Uterus (tissue), 4 donors: ENCODE results near the gene DGKK. TPM values are rescaled to one million over a fixed set of nuclear protein-coding genes. Genes with fewer than 3 reads are reported as not detected.

ENCODE experiments used
- DNase-seq, 2 donors: peaks; one replicate each; pipeline ENCODE4 v3.0.0-alpha.2; 2019 to 2020
- H3K27ac ChIP-seq, 2 donors: fragments of 200-600 bp; sonication (generic); 1 replicate in 1 of 2; 2 replicates in 1 of 2; pipeline ENCODE4 v1.5.1; 2016 to 2018
- H3K27me3 ChIP-seq, 2 donors: fragments of 200-600 bp; sonication (generic); one replicate each; pipeline ENCODE4 v1.5.1; 2018 to 2019; ENCODE audit warnings: control low read depth in 1 of 2
- H3K36me3 ChIP-seq, 2 donors: fragments of 200-600 bp; sonication (generic); one replicate each; pipeline ENCODE4 v1.5.1; 2019; ENCODE audit warnings: control low read depth in 1 of 2
- H3K4me1 ChIP-seq, 2 donors: fragments of 200-600 bp; sonication (generic); one replicate each; pipeline ENCODE4 v1.5.1; 2018 to 2019; ENCODE audit warnings: control low read depth in 1 of 2
- H3K4me3 ChIP-seq, 2 donors: fragments of 200-600 bp; sonication (generic); 1 replicate in 1 of 2; 2 replicates in 1 of 2; pipeline ENCODE4 v1.5.1; 2018 to 2019; ENCODE audit warnings: mild to moderate bottlenecking in 1 of 2
- H3K9me3 ChIP-seq, 2 donors: fragments of 200-600 bp; sonication (generic); one replicate each; pipeline ENCODE4 v1.5.1; 2019; ENCODE audit warnings: control low read depth in 1 of 2
- CTCF ChIP-seq, 4 experiments: fragments of 200-600 bp in 2 of 4; fragments of 450-650 bp in 2 of 4; sonication (generic) in 2 of 4; IDR thresholded peaks; one replicate each; pipeline ENCODE4 v1.5.1; 2016 to 2019; ENCODE audit warnings: antibody characterized with exemption in 4 of 4, mild to moderate bottlenecking in 2 of 4, moderate library complexity in 1 of 4
- POLR2A ChIP-seq, 2 donors: fragments of 450-650 bp; IDR thresholded peaks; one replicate each; pipeline ENCODE4 v1.6.1; 2016; ENCODE audit warnings: antibody characterized with exemption in 2 of 2, mild to moderate bottlenecking in 1 of 2, moderate library complexity in 1 of 2
- intact Hi-C: fragments of 100-400 bp; cut with DNase I; formaldehyde crosslinking; loops from one replicate; pipeline ENCODE4 v1.15.1; 2023; ENCODE audit warnings: low total_unique reads
- total RNA-seq, 4 donors: library from RNA; depleted of rRNA in 3 of 4; stranded (reverse); fragments of >200 nt in 3 of 4; gene quantifications; one replicate each; pipeline versions ENCODE4 v1.1.0 to v1.2.4, GENCODE V29; 2014 to 2023
- donor health status: DM: yes; HTN: yes; CAD: no.

The DGKK gene
- total RNA-seq, result under 1 TPM in 1 of 4 donors, not detected in 3; 0.35 TPM

GRCh38 chrX:50470103-50471031 lies at the start of gene DGKK:
TSS of gene DGKK (minus strand) at chrX:50470825. CDS start at chrX:50470678, 147 bp downstream.
- Histone ChIP-seq H3K4me3 (no peak within 1 kb of the TSS), H3K4me1 (no peaks in the 10 kb centered on the region), H3K27ac (no peak within 1 kb of the TSS), H3K27me3 (peaks cover 5 to 52% of the 10 kb centered on the region in 2 donors), H3K36me3 (no peaks in the 10 kb centered on the region), H3K9me3 (no peaks in the 10 kb centered on the region)
- intact Hi-C loops, result no loop called here
- TF ChIP-seq CTCF (IDR thresholded peaks at IDR 0.05) (no peak), POLR2A (IDR thresholded peaks at IDR 0.05) (no peak)
- no peak for DNase-seq

- intact Hi-C loops, result no loop called here
- TF ChIP-seq CTCF (IDR thresholded peaks at IDR 0.05) (no peak), POLR2A (IDR thresholded peaks at IDR 0.05) (no peak)
- no peak overlapping the region for H3K4me3 ChIP-seq
- H3K36me3 ChIP-seq, result no peaks in the 10 kb centered on the region
- no peaks in the 10 kb centered on the region for H3K27me3 ChIP-seq
- no peak for DNase-seq
- H3K4me1 ChIP-seq, result no peaks in the 10 kb centered on the region
- no peak overlapping the region for H3K27ac ChIP-seq
- H3K9me3 ChIP-seq, result no peaks in the 10 kb centered on the region
Observed at GRCh38 chrX:50514811-50515210, 44.2 kb upstream of the DGKK start.

GRCh38 chrX:50497114-50497513 lies 26.5 kb upstream of the DGKK start:
- intact Hi-C loops, result no loop called here
- Histone ChIP-seq H3K4me1 (no peaks in the 10 kb centered on the region), H3K27me3 (no peaks in the 10 kb centered on the region), H3K9me3 (no peaks in the 10 kb centered on the region), H3K4me3 (no peak overlapping the region), H3K27ac (no peak overlapping the region), H3K36me3 (no peaks in the 10 kb centered on the region)
- DNase-seq, result no peak
- TF ChIP-seq CTCF (IDR thresholded peaks at IDR 0.05) (no peak), POLR2A (IDR thresholded peaks at IDR 0.05) (no peak)

GRCh38 chrX:50495616-50496015 lies 25.0 kb upstream of the DGKK start:
- intact Hi-C loops, result no loop called here
- DNase-seq, result peak in 1 of 2 donors; percentile 13
- H3K27me3 ChIP-seq, result no peaks in the 10 kb centered on the region

More at GRCh38 chrX:50495616-50496015, 25.0 kb upstream of the DGKK start:
- H3K36me3 ChIP-seq, result no peaks in the 10 kb centered on the region
- H3K27ac ChIP-seq, result no peak overlapping the region
- TF ChIP-seq CTCF (IDR thresholded peaks at IDR 0.05) (no peak), POLR2A (IDR thresholded peaks at IDR 0.05) (no peak)
- H3K9me3 ChIP-seq, result no peaks in the 10 kb centered on the region
- no peaks in the 10 kb centered on the region for H3K4me1 ChIP-seq
- no peak overlapping the region for H3K4me3 ChIP-seq
